ENCODE data around the gene STEAP2.

DNA sequence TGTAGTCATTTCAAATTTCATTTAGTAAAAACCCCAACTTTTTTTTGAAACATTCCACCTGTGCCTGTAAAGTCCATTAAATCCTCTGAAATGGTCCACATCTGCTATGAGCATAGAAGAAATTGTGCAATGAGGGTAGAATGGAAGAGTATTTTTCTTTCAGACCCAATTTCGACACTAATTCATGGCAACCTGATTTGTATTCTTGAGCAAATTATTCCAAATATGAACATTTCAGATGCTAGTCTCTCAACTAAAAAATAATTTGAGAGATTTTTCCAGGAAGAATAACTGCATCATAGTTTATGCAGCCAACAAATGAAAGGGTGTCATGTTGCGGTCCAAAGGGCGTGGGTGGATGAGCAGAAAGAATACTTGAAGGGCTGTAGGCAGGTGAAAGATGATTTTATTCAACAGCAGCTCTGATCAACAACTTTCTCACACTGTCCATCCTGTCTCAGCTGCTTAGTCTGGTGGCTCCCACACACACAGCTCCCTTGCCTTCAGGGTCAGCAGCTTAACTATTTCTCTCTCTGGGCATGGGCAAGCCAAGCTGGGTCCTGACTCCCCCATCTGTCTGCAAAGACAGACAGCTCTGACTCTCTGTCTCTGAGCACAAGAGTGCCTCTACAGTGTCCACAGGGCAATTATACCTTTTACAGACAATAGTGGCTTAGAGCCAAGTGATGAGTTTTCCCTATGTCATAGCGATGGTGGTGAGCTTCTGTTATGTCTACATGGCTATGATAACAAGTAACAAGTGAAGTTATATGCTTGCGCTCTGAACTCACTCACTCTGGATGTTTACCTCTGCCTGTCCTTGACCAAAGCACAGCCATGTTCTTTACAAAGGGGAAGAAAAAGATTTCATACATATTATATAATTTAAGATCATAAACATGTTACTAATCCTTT lies 11.5 kb downstream of the STEAP2 start:
- TF ChIP-seq, protein P1, sequence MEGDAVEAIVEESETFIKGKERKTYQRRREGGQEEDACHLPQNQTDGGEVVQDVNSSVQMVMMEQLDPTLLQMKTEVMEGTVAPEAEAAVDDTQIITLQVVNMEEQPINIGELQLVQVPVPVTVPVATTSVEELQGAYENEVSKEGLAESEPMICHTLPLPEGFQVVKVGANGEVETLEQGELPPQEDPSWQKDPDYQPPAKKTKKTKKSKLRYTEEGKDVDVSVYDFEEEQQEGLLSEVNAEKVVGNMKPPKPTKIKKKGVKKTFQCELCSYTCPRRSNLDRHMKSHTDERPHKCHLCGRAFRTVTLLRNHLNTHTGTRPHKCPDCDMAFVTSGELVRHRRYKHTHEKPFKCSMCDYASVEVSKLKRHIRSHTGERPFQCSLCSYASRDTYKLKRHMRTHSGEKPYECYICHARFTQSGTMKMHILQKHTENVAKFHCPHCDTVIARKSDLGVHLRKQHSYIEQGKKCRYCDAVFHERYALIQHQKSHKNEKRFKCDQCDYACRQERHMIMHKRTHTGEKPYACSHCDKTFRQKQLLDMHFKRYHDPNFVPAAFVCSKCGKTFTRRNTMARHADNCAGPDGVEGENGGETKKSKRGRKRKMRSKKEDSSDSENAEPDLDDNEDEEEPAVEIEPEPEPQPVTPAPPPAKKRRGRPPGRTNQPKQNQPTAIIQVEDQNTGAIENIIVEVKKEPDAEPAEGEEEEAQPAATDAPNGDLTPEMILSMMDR (conservative IDR thresholded peaks at IDR 0.05; ENCODE audit: low read length): no peak
- no peak for TF ChIP-seq EZH2phosphoT487 (IDR thresholded peaks at IDR 0.05; ENCODE audit: borderline replicate concordance, low read depth, low read length)
